OCI-LY3 (cell line): ENCODE measurements around the gene SKIDA1.

Experiments used
- CTCF ChIP-seq: fragments of 200-600, 300-600 bp; sonication (generic); IDR thresholded peaks from 2 replicates; pipeline ENCODE4 v1.5.1; 2014; ENCODE audit warnings: antibody characterized with exemption, low read length, low read depth
- EZH2phosphoT487 ChIP-seq: fragments of 200-600 bp; shearing (Covaris generic); IDR thresholded peaks from 2 replicates; pipeline ENCODE4 v1.6.1; 2018; ENCODE audit warnings: antibody characterized with exemption, mixed run types, low read depth

- TF ChIP-seq CTCF (no peak), EZH2phosphoT487 (no peak)
Measured at GRCh38 chr10:21511095-21511570, 14.3 kb downstream of the SKIDA1 start.
